ENCODE data around the gene MYH16.
"Not testable (repeated sequence)": the region's sequence is repeated elsewhere in the genome, so short reads cannot be mapped to it uniquely, and the experiment has no call there.

Gene MYH16

DNA sequence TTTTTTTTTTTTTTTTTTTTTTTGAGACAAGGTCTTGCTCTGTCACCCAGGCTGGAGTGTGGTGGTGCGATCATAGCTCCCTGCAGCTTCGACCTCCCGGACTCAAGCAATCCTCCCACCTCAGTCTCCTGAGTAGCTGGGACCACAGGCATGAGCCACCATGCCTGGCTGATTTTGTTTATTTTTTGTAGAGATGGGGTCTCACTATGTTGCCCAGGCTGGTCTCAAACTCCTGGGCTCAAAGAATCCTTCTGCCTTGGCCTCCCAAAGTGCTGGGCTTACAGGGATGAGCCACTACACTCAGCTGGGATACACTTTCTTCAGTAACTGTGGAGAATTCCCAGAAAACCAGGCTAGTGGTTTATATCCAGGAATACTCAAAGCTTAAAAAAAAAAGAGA lies 78.0 kb downstream of the MYH16 start:
- H3K9me3 ChIP-seq (ENCODE audit: control insufficient read depth in 2 of 2, low read length in 2 of 2); H3K9ac ChIP-seq (ENCODE audit: low read length in 2 of 2); H3K4me1 ChIP-seq (ENCODE audit: control insufficient read depth, insufficient read depth, low read length); H3K27ac ChIP-seq (ENCODE audit: low read length); H3K27me3 ChIP-seq (ENCODE audit: control insufficient read depth in 1 of 2, insufficient read depth in 2 of 2, low read length in 2 of 2); H3K4me3 ChIP-seq (ENCODE audit: low read length in 2 of 2): not testable (repeated sequence)
- peaks cover 22 to 46% of the 10 kb centered on the region in 2 donors for H3K36me3 ChIP-seq (ENCODE audit: control insufficient read depth in 2 of 2, insufficient read depth in 2 of 2, low read length in 2 of 2)

DNA sequence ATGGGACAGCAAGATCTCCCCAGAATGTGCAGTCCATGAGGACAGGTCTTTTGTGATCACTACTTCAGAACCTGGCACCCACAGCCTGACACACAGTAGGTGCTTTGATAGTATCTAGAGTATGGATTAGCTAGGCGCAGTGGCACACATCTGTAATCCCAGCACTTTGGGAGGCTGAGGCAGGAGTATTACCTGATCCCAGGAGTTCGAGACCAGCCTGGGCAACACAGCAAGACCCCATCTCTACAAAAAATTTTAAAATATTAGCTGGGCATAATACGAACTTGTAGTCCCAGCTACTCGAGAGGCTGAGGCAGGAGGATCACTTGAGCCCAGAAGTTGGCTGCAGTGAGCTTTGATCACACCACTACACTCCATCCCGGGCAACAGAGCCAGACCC lies 79.6 kb downstream of the MYH16 start:
- no peak overlapping the region for H3K4me3 ChIP-seq (ENCODE audit: low read length in 2 of 2)
- H3K4me1 ChIP-seq (ENCODE audit: control insufficient read depth, insufficient read depth, low read length), result no peaks in the 10 kb centered on the region

DNA sequence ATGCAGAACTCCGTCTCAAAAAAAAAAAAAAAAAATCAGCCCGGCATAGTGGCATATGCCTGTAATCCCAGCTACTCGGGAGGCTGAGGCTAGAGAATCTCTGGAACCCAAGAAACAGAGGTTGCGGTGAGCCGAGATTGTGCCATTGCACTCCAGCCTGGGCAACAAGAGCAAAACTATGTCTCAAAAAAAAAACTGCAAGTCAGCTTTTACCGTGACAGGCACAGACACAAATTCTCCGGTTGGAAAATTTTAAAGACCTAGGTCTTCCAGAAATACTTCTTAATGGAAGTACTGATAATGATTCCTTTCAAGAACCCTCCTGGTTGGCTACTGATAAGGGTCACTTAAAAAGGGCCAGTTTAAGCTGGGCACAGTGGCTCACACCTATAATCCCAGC lies 82.5 kb downstream of the MYH16 start:
- peaks cover 39 to 53% of the 10 kb centered on the region in 2 donors for H3K36me3 ChIP-seq (ENCODE audit: control insufficient read depth in 2 of 2, insufficient read depth in 2 of 2, low read length in 2 of 2)
- H3K4me3 ChIP-seq (ENCODE audit: low read length in 2 of 2), result no peak overlapping the region
- no peaks in the 10 kb centered on the region for H3K4me1 ChIP-seq (ENCODE audit: control insufficient read depth, insufficient read depth, low read length)
- no peak overlapping the region for H3K9ac ChIP-seq (ENCODE audit: low read length in 2 of 2)
- no peaks in the 10 kb centered on the region for H3K9me3 ChIP-seq (ENCODE audit: control insufficient read depth in 2 of 2, low read length in 2 of 2)
- H3K27me3 ChIP-seq (ENCODE audit: control insufficient read depth in 1 of 2, insufficient read depth in 2 of 2, low read length in 2 of 2), result no peaks in the 10 kb centered on the region
- H3K27ac ChIP-seq (ENCODE audit: low read length), result no peak overlapping the region

More for the DNA sequence above, 79.6 kb downstream of the MYH16 start:
- Histone ChIP-seq H3K27me3 (ENCODE audit: control insufficient read depth in 1 of 2, insufficient read depth in 2 of 2, low read length in 2 of 2) (no peaks in the 10 kb centered on the region), H3K27ac (ENCODE audit: low read length) (no peak overlapping the region), H3K9me3 (ENCODE audit: control insufficient read depth in 2 of 2, low read length in 2 of 2) (no peaks in the 10 kb centered on the region), H3K9ac (ENCODE audit: low read length in 2 of 2) (no peak overlapping the region), H3K36me3 (ENCODE audit: control insufficient read depth in 2 of 2, insufficient read depth in 2 of 2, low read length in 2 of 2) (peaks cover 26 to 47% of the 10 kb centered on the region in 2 donors)

DNA sequence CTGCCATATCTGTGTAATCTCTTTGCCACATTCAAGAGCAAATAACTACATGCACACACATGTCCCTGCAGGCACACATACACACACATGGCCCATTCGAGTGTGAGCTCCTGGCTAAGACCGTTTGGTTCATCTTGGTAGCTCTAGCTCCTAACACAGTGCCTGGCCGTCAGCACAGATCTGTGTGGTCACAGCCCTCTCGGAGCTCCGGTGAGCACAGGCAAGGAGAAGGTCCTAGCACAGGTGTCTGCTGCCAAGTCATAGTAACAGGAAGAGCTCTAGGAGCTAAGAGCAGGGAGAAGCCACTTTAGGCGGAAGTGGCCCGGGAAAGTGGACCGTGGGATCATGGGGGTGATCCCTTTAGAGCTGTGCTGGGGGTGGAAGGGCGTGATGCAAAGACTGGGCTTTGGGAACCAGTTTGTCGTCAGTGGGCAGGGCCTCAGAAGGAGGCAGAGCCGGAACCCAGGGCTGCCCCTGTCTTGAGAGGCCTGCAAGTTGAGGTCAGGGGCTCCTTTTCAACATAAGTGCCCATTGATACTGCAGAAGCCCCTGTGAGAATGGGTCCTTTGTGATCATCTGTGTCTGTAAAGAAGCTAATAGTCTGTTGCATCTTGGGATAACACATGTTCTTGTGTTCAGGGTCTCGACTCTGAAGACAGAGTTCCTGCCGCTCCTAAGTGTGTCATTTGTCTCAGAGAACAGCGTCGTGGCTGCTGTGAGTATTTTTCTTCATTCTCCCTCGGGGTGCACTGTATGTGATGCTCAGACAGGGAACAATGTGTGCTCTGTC lies 85.3 kb downstream of the MYH16 start:
- peaks cover 26 to 42% of the 10 kb centered on the region in 2 donors for H3K36me3 ChIP-seq (ENCODE audit: control insufficient read depth in 2 of 2, insufficient read depth in 2 of 2, low read length in 2 of 2)
- H3K9me3 ChIP-seq (ENCODE audit: control insufficient read depth in 2 of 2, low read length in 2 of 2), result no peaks in the 10 kb centered on the region
- no peaks in the 10 kb centered on the region for H3K27me3 ChIP-seq (ENCODE audit: control insufficient read depth in 1 of 2, insufficient read depth in 2 of 2, low read length in 2 of 2)
- no peak overlapping the region for H3K27ac ChIP-seq (ENCODE audit: low read length)
- H3K4me3 ChIP-seq (ENCODE audit: low read length in 2 of 2), result no peak overlapping the region
- H3K4me1 ChIP-seq (ENCODE audit: control insufficient read depth, insufficient read depth, low read length), result no peaks in the 10 kb centered on the region
- H3K9ac ChIP-seq (ENCODE audit: low read length in 2 of 2), result no peak overlapping the region

DNA sequence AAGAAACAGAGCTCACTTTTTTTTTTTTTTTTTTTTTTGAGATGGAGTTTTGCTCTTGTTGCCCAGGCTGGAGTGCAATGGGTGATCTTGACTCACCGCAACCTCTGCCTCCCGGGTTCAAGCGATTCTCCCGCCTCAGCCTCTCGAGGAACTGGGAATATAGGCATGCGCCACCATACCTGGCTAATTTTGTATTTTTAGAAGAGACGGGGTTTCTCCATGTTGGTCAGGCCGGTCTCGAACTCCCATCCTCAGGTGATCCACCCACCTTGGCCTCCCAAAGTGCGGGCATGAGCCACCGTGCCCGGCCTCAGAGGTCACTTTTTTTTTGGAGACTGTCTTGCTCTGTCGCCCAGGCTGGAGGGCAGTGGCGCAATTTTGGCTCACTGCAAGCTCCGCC lies 85.9 kb downstream of the MYH16 start:
- H3K27me3 ChIP-seq (ENCODE audit: control insufficient read depth in 1 of 2, insufficient read depth in 2 of 2, low read length in 2 of 2); H3K4me1 ChIP-seq (ENCODE audit: control insufficient read depth, insufficient read depth, low read length); H3K9ac ChIP-seq (ENCODE audit: low read length in 2 of 2); H3K27ac ChIP-seq (ENCODE audit: low read length); H3K4me3 ChIP-seq (ENCODE audit: low read length in 2 of 2); H3K9me3 ChIP-seq (ENCODE audit: control insufficient read depth in 2 of 2, low read length in 2 of 2): not testable (repeated sequence)
- peaks cover 31 to 45% of the 10 kb centered on the region in 2 donors for H3K36me3 ChIP-seq (ENCODE audit: control insufficient read depth in 2 of 2, insufficient read depth in 2 of 2, low read length in 2 of 2)

DNA sequence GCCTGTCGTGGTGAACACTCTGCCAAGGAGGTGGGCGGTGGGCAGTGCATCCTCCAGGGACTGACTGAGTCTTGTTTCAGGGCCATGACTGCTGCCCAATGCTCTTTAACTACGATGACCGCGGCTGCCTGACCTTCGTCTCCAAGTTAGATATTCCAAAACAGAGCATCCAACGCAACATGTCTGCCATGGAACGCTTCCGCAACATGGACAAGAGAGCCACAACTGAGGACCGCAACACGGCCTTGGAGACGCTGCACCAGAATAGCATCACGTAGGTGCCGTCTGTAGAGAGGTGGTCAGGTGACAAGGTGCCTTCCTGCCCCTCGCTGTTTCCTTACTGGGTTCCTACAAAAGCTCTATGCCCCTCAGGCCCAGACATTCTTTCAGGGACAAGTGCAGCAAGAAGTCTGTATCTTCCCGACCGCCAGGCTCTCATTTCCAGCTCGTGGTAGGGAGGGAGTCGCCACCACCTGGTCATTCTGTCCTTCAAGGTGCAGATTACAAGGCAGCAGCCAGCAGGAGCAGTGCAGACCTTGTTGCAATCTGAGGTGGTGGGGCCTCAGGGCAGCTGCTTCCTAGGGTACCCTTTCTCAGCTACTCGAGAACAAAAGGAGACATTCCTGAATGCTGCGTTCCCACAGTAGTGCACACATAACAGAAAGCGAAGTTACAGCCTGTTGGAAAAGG lies 87.0 kb downstream of the MYH16 start:
- peaks cover 33 to 44% of the 10 kb centered on the region in 2 donors for H3K36me3 ChIP-seq (ENCODE audit: control insufficient read depth in 2 of 2, insufficient read depth in 2 of 2, low read length in 2 of 2)
- no peak overlapping the region for H3K9ac ChIP-seq (ENCODE audit: low read length in 2 of 2)
- H3K27me3 ChIP-seq (ENCODE audit: control insufficient read depth in 1 of 2, insufficient read depth in 2 of 2, low read length in 2 of 2), result no peaks in the 10 kb centered on the region
- H3K4me1 ChIP-seq (ENCODE audit: control insufficient read depth, insufficient read depth, low read length), result no peaks in the 10 kb centered on the region
- H3K9me3 ChIP-seq (ENCODE audit: control insufficient read depth in 2 of 2, low read length in 2 of 2), result no peaks in the 10 kb centered on the region
- H3K27ac ChIP-seq (ENCODE audit: low read length), result no peak overlapping the region
- H3K4me3 ChIP-seq (ENCODE audit: low read length in 2 of 2), result no peak overlapping the region

Data from stomach smooth muscle (tissue), 2 donors.